Activated naive CD4-positive, alpha-beta T cell treated with Interleukin-2 at 50 U/mL for 16 hours (primary cell): ENCODE data around the gene EPB41L2.

ENCODE experiments used
- DNase-seq: peaks from one replicate; pipeline ENCODE4 v3.0.0-alpha.2; 2020

Gene EPB41L2

DNA sequence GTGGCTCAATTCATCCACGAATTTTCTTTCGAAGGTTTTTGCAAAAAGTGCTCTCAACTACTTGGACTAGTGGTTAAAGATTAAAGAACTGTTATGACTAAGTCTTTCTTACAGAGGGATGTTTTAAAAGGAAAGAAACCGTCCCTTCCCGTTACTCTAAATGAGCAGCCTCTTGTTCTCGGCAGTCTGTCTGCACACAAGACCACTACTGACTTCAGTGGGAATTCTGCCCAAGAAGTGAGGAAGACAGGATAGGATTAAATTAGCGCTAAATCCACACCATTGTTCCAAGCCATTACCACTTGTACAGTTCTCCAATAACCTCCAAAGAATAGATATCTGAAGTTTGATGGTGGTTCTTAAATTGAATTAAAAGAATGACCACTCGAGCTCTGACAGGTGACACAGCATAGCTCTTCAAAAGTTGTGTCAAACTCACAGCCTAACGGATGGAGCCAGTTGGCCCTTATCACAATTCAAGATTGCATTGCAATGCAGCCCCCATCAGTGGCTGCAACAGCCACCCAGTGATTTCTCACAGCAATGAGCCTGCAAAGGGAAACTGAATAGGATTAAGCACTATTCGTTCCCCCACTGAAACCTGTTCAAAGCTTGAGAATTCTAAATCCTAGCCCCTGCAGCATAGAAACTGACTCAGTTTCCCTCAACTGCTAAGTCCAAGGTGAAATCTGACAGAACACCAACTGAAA, 1.8 kb downstream of the EPB41L2 start:
- no peak for DNase-seq

DNA sequence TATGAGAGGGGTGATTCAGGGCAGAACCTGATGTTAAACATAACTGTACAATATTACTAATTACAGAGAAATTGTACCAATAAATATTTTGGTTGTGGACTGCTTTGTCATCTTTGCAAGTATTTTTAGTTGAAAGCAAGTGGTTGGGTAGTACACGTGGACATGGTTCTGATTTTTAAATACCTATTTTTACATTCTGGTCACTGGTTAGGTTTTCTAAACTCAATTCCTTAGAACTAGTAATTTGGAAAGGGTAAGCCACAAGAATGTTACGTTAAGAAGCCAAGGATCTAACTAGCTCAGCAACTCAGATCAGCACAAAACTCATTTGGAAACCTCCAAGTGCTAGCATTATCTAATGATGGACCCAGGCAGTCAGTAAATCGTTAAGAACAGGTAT, 2.7 kb downstream of the EPB41L2 start:
- DNase-seq, result no peak

- DNase-seq, result no peak
These were observed 3.6 kb downstream of the EPB41L2 start for GRCh38 chr6:131059486-131059885.

GRCh38 chr6:131058236-131058635, 4.8 kb downstream of the EPB41L2 start:
- no peak for DNase-seq

DNA sequence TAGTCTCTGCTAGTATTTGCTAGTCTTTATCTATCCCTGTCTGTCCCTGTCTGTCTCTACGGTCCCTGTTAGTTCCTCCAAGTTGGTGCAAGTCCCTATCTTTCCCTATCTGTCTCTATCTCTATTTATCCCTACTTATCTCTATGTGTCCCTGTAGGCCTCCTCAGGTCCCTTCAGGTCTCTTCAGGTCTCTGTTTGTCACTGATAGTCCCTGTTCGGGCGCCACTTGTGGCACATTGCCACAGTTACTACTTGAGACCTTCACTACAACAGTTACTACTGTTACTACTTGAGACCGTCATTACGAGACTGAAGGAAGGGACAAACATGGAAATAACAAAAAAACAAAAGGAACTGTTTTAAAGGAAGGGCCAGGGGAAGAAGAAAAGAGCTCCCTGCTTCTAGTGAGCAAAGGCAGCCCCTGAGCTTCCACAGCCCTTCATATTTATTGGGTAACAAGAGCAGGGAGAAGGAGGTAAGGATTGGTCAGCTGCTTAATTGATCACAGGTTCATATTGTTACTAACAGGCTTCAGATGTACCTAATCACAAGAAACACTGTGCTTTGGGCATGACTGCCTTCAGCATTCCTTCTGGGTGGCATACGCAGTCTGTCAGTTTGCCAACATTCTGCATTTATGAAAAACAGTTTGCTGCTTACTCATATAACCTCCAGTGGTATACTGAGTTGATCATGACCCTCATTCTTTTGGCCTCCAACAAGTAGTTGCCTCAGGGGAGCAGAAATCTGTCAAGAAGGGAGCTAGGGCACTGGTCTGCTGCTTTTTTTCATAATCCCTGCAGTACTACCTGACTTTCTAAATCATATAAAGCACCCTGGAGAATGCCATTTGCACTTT, 8.4 kb downstream of the EPB41L2 start:
- DNase-seq, result no peak

DNA sequence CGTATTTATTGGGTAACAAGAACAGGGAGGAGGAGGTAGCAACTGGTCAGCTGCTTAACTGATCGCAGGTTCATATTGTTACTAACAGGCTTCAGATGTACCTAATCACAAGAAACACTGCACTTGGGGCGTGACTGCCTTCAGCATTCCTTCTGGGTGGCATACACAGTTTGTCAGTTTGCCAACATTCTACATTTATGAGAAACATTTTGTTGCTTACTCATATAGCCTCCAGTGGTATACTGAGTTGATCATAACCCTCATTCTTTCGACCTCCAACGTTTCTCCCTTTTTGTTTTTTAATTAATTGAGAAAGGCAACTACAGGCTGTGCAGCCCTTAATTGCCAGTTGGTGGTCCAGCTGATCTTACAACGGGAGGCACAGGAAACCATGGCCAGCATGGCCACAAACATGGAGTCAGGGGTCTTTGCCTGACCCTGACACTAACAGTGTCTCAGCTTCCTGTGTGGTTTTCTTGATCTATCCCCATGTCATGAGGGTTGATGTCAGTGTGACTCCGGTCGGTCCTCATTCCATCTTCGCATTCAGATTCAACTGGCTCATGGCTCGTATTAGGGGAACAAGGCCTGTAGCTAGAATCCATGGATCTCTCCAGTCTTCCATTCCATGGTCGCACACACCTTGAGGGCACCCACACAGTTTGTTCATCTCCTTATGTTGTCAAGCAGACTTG, 9.4 kb downstream of the EPB41L2 start:
- DNase-seq, result no peak

- no peak for DNase-seq
These were observed 10.9 kb downstream of the EPB41L2 start for GRCh38 chr6:131052181-131052580.

DNA sequence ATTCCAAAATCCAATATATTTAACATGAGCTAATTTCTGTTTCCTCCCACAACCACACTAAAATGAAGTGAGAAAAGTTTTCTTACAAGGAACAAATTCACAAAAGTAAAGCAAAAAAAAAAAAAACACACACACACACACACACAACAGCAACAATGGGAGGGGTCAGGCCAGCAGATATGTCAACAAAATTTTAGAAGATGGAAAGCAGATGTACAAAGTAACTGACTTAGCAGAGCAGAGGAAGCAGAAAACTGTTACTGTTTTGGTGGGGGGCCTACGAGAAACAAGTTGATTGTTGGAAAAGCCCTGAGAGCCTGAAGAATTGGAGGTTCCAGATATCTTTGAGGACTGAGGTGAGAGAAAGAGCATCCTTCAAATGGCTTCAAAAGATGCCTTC, 11.7 kb downstream of the EPB41L2 start:
- DNase-seq, result no peak

DNA sequence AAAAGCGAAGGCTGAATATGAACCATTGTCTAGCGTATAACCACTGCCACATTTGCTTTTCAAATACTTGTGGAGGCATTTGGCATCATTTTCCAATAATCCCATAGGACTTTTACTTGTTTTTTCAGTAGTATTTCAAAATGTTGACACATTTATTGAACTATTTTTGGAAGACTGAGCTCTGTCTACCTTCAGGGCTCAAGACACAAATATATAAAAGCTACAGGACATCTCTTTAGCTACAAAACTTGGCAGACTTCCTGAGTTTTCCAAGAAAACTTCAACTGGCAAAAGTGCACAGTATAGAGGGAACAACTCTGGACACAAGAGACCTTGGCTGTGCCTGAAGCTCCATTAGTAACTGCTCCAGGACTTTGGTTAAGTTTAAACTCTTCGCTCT, 13.4 kb downstream of the EPB41L2 start:
- DNase-seq, result no peak

GRCh38 chr6:131048933-131049515, 14.0 kb downstream of the EPB41L2 start:
- DNase-seq, result no peak

DNA sequence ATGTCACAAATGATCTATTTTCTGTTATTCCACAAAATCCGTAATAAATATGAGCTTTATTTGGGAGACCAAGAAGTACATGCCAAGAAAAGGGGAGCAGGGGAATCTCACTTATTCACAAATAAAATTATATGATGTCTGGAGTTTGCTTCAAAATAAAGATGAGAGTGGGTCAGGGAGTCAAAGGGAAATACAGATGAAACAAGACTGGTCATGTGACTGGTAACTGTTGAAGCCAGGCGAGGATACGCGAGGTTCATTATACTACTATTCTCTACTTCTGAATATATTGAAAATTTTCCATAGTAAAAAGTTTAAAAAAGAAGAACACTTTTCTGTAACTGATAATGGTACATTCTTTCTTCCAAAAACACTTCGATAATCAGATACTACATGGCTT, 14.6 kb downstream of the EPB41L2 start:
- no peak for DNase-seq

- no peak for DNase-seq
These were observed 17.9 kb downstream of the EPB41L2 start for GRCh38 chr6:131045139-131045538.

- no peak for DNase-seq
These were observed 19.1 kb downstream of the EPB41L2 start for GRCh38 chr6:131043902-131044447.

- no peak for DNase-seq
These were observed 20.4 kb downstream of the EPB41L2 start for GRCh38 chr6:131042664-131043063.

GRCh38 chr6:131041814-131042213, 21.2 kb downstream of the EPB41L2 start:
- no peak for DNase-seq

GRCh38 chr6:131040866-131041265, 22.2 kb downstream of the EPB41L2 start:
- DNase-seq, result no peak

- DNase-seq, result no peak
These were observed 23.7 kb downstream of the EPB41L2 start for GRCh38 chr6:131039345-131039680.

- no peak for DNase-seq
These were observed 24.3 kb downstream of the EPB41L2 start for GRCh38 chr6:131038597-131039344.

GRCh38 chr6:131037194-131037897, 25.7 kb downstream of the EPB41L2 start:
- DNase-seq, result no peak

DNA sequence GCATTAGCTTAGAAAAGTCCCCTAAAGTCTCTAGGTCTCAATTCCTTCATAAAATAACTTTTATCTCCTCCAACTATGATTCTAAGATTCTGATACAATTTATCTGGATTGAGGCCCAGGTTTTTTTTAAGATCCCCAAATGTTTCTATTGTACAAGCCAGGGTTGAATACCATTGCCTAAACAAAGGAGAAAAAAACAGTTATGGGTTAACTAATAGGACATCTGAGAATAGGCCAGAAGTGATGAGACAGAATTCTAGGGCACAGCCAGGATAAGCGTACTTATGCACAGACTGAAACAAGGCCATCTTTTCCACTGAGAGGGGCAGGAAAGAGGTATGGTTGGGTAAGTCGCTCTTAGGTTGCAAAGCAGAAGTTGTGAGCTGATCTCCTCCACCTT, 26.4 kb downstream of the EPB41L2 start:
- DNase-seq, result no peak

GRCh38 chr6:131036143-131036542, 26.9 kb downstream of the EPB41L2 start:
- no peak for DNase-seq

- DNase-seq, result no peak
These were observed 27.5 kb downstream of the EPB41L2 start for GRCh38 chr6:131035582-131035981.
